Keratinocyte (primary cell): ENCODE data around the gene CEP162. TPM values are rescaled to one million over a fixed set of nuclear protein-coding genes. Genes with fewer than 3 reads are reported as not detected.
"Not testable (repeated sequence)": the region's sequence is repeated elsewhere in the genome, so short reads cannot be mapped to it uniquely, and the experiment has no call there.

Source experiments
- DNase-seq: peaks from one replicate; pipeline ENCODE4 v3.0.0-alpha.2; 2011; ENCODE audit warnings: low read depth, missing footprints, low spot score
- FAIRE-seq: peaks from 2 replicates; lab custom pipeline; 2011; peaks lifted over from hg19 to GRCh38; lab: Jason Lieb, UNC
- H2AFZ ChIP-seq: 2 replicates; pipeline ENCODE4 v1.6.0; 2012; ENCODE audit warnings: low read length, control low read depth, inconsistent platforms; ENCODE audit not compliant: control insufficient read depth
- H3K27ac ChIP-seq: 2 replicates; pipeline ENCODE4 v1.5.1; 2011; ENCODE audit warnings: low read length; ENCODE audit not compliant: control insufficient read depth, insufficient read depth
- H3K27me3 ChIP-seq: 3 replicates; pipeline ENCODE4 v1.6.0; 2011; ENCODE audit warnings: low read length; ENCODE audit not compliant: control insufficient read depth, insufficient read depth; ENCODE audit errors: extremely low read depth
- H3K36me3 ChIP-seq, 2 experiments: 2 replicates in 1 of 2; 3 replicates in 1 of 2; pipeline ENCODE4 v1.5.1; 2011; ENCODE audit warnings: low read length in 2 of 2, mild to moderate bottlenecking in 1 of 2; ENCODE audit not compliant: control insufficient read depth in 2 of 2, insufficient read depth in 2 of 2; ENCODE audit errors: extremely low read depth in 1 of 2
- H3K4me1 ChIP-seq: 3 replicates; pipeline ENCODE4 v1.5.1; 2011; ENCODE audit warnings: low read length; ENCODE audit not compliant: control insufficient read depth, insufficient read depth; ENCODE audit errors: extremely low read depth
- H3K4me2 ChIP-seq: 3 replicates; pipeline ENCODE4 v1.6.0; 2011; ENCODE audit warnings: low read depth, low read length; ENCODE audit not compliant: control insufficient read depth, insufficient read depth; ENCODE audit errors: extremely low read depth
- H3K4me3 ChIP-seq, 3 experiments: fragments of 200-600 bp in 1 of 3; sonication (generic) in 1 of 3; 2 replicates in 2 of 3; 3 replicates in 1 of 3; pipeline ENCODE4 v1.5.1; 2011 to 2016; ENCODE audit warnings: low read length in 3 of 3, mild to moderate bottlenecking in 3 of 3, control low read depth in 2 of 3, inconsistent platforms in 1 of 3, low read depth in 1 of 3, mixed read lengths in 1 of 3, mixed run types in 1 of 3, moderate library complexity in 1 of 3; ENCODE audit not compliant: control insufficient read depth in 2 of 3, insufficient read depth in 2 of 3; ENCODE audit errors: extremely low read depth in 1 of 3
- H3K79me2 ChIP-seq: 2 replicates; pipeline ENCODE4 v1.6.0; 2012; ENCODE audit warnings: low read length; ENCODE audit not compliant: control insufficient read depth, insufficient read depth
- H3K9ac ChIP-seq: 3 replicates; pipeline ENCODE4 v1.6.0; 2011; ENCODE audit warnings: low read length; ENCODE audit not compliant: control insufficient read depth, insufficient read depth; ENCODE audit errors: extremely low read depth
- H3K9me1 ChIP-seq: 3 replicates; pipeline ENCODE4 v1.6.0; 2011; ENCODE audit warnings: low read length; ENCODE audit not compliant: control insufficient read depth, insufficient read depth; ENCODE audit errors: extremely low read depth
- H3K9me3 ChIP-seq: 2 replicates; pipeline ENCODE4 v1.5.1; 2012; ENCODE audit warnings: low read depth, low read length; ENCODE audit not compliant: control insufficient read depth
- H4K20me1 ChIP-seq: 3 replicates; pipeline ENCODE4 v1.6.0; 2011; ENCODE audit warnings: low read length; ENCODE audit not compliant: control insufficient read depth, insufficient read depth; ENCODE audit errors: extremely low read depth
- CTCF ChIP-seq, 3 experiments: IDR thresholded peaks in 1 of 3; conservative IDR thresholded peaks in 1 of 3; optimal IDR thresholded peaks in 1 of 3; 2 replicates in 2 of 3; 3 replicates in 1 of 3; pipeline versions ENCODE3 to v1.5.1; 2011; ENCODE audit warnings: low read length in 3 of 3, mild to moderate bottlenecking in 3 of 3, moderate library complexity in 2 of 3, control low read depth in 1 of 3, inconsistent platforms in 1 of 3; ENCODE audit not compliant: insufficient read depth in 2 of 3; ENCODE audit errors: extremely low read depth in 1 of 3
- EZH2 ChIP-seq: IDR thresholded peaks from one replicate; pipeline ENCODE4 v1.6.1; 2012; ENCODE audit warnings: inconsistent platforms, mild to moderate bottlenecking, low read length, moderate library complexity
- dilution Hi-C: fragments of 300-500 bp; cut with MboI; formaldehyde crosslinking; loops from one replicate; pipeline ENCODE4 v1.7.0; 2020; ENCODE audit warnings: low sequenced_read_pairs; ENCODE audit not compliant: extremely low pct_ligation_motif_present
- polyA plus RNA-seq, 5 experiments: library from polyadenylated mRNA; depleted of rRNA in 3 of 5; stranded (reverse) in 3 of 5; stranded (forward) in 1 of 5; unstranded in 1 of 5; fragments of >200 nt; gene quantifications; 1 replicate in 1 of 5; 2 replicates in 3 of 5; 3 replicates in 1 of 5; pipeline versions ENCODE4 v1.2.1 to v1.2.3, GENCODE V29; 2011 to 2012; ENCODE audit warnings: missing spikeins in 2 of 5, low read depth in 1 of 5, low replicate concordance in 1 of 5

The CEP162 gene
- polyA plus RNA-seq, 1 donor (not counting 4 experiments of a cell fraction or from before 2014, with no cell fraction given), result 2.6 TPM

- no peak overlapping the region for H3K9ac ChIP-seq
- FAIRE-seq, result no peak
- no peak overlapping the region for H2AFZ ChIP-seq
- H3K36me3 ChIP-seq, result no peaks in the 10 kb centered on the region
- no peaks in the 10 kb centered on the region for H4K20me1 ChIP-seq
- no peak overlapping the region for H3K27ac ChIP-seq
- H3K9me3 ChIP-seq, result no peaks in the 10 kb centered on the region
- no peaks in the 10 kb centered on the region for H3K9me1 ChIP-seq
- DNase-seq, result no peak
- H3K27me3 ChIP-seq, result no peaks in the 10 kb centered on the region
- no peak for TF ChIP-seq CTCF (optimal IDR thresholded peaks at IDR 0.05 in 1 of 3, IDR thresholded peaks at IDR 0.05 in 1 of 3, conservative IDR thresholded peaks at IDR 0.05 in 1 of 3; ENCODE audit: extremely low read depth in 1 of 3, insufficient read depth in 2 of 3, low read length in 3 of 3)
- TF ChIP-seq EZH2, result no peak
- no peaks in the 10 kb centered on the region for H3K79me2 ChIP-seq
- no peaks in the 10 kb centered on the region for H3K4me1 ChIP-seq
- dilution Hi-C loops, result no loop called here
- no peak overlapping the region for H3K4me3 ChIP-seq
- no peak overlapping the region for H3K4me2 ChIP-seq
Observed at GRCh38 chr6:84118191-84118590, 109.3 kb downstream of the CEP162 start.

DNA sequence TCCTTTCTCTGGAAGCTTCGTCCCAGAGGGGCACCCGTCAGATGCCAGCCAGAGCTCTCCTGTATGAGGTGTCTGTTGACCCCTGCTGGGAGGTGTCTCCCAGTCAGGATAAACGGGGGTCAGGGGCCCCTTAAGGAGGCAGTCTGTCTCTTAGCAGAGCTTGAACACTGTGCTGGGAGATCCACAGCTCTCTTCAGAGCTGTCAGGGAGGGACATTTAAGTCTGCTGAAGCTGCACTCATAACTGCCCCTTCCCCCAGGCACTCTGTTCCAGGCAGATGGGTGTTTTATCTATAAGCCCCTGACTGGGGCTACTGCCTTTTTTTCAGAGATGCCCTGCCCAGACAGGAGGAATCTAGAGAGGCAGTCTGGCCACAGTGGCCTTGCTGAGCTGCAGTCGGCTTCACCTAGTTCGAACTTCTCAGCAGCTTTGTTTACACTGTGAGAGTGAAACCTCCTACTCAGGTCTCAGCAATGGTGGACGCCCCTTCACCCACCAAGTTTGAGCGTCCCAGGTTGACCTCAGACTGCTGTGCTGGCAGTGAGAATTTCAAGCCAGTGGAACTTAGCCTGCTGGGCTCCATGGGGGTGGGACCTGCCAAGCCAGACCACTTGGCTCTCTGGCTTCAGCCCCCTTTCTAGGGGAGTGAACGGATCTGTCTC is 112.4 kb downstream of the CEP162 start:
- H3K9ac ChIP-seq, H3K27me3 ChIP-seq, H3K79me2 ChIP-seq, H4K20me1 ChIP-seq, H2AFZ ChIP-seq, H3K27ac ChIP-seq, DNase-seq, H3K9me1 ChIP-seq, FAIRE-seq, H3K4me2 ChIP-seq, H3K9me3 ChIP-seq, dilution Hi-C loops, H3K36me3 ChIP-seq, H3K4me1 ChIP-seq, H3K4me3 ChIP-seq: not testable (repeated sequence)

GRCh38 chr6:84111351-84111750 is 116.1 kb downstream of the CEP162 start:
- H4K20me1 ChIP-seq, H3K4me3 ChIP-seq, H2AFZ ChIP-seq, H3K4me2 ChIP-seq, H3K27me3 ChIP-seq, FAIRE-seq, H3K79me2 ChIP-seq, dilution Hi-C loops, H3K9me1 ChIP-seq, H3K4me1 ChIP-seq, H3K9me3 ChIP-seq, H3K9ac ChIP-seq, DNase-seq, H3K36me3 ChIP-seq, H3K27ac ChIP-seq: not testable (repeated sequence)
